ENCODE data around the gene CAMTA1.

Gene CAMTA1

DNA sequence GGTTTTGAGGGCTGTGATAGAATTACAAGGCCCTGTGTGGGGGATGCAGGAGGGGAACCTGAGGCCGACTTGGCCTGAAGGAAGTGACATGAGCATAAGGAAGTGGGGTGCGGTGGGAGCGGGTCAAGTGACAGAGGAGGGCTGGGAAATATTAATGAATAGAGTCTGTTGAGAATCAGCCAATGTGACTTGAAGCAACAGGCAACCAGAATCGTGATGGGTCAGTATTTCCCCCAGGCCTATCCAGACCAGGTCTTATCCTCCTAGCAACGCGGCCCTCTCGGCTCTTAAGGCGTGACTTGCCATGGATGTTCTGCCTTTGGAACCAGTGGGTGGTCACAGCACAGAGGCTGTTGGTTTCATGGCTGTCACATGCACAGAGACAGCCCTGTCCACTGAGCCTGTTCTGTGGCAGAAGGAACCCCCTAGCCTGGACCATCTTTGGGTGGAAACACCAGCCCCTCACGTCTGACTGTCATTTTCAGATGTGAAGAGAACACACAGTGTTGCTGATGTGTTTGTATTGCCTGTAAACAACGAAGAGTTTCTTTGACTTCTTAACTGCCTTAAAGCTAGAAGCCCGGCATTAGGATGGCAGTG is 468.8 kb downstream of the CAMTA1 start:
- no peak for DNase-seq (ENCODE audit: low read depth in 2 of 2)

DNA sequence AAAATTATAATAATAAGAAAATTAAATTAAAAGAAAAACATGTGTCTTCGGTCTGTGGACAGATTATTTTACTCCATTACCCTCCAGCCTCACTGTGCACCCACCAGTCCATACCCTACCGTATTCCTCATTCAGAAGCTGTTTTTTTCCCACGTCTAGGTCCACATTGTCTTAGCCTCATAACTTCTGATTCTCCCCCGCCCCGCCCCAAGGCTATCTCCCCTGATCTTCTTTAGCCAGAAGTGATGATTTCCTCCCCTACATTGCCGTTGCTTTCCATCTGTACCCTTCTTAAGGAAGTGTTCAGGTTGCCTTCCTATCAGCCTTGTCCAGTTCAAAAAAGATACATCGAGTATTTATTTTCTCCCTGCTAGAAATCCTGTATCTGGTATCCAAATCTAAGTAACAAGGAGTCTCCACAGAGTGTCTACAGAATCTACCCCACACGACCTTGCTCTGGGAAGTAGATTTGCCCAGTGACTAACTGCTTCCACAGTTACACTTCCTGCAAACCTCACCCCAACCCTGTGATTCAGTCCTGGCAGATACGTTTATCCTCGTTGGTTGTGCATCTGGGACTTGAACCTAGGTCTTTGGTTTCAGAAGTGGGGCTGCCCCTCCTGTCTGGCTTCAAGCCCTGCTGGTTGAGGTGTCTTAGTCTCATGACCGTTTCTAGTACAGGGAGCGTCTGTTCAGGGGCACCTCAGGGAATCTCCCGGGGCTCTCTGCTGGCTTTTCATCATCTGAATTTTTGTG is 470.2 kb downstream of the CAMTA1 start:
- no peak for DNase-seq (ENCODE audit: low read depth in 2 of 2)

DNA sequence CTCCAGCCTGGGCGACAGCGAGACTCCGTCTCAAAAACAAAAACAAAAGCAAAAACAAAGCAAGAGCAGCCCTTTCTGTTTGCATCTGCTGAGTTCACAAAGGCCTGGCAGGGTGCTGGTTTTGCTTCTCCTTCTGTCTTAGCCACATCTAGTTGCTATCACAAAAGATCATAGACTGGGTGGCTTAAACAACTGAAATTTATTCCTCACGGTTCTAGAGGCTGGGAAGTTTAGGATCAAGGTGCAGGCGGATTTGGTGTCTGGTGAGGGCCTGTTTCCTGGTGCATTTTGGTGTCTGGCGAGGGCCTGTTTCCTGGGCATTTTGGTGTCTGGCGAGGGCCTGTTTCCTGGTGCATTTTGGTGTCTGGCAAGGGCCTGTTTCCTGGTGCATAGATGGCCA is 471.3 kb downstream of the CAMTA1 start:
- no peak for DNase-seq (ENCODE audit: low read depth in 2 of 2)

DNA sequence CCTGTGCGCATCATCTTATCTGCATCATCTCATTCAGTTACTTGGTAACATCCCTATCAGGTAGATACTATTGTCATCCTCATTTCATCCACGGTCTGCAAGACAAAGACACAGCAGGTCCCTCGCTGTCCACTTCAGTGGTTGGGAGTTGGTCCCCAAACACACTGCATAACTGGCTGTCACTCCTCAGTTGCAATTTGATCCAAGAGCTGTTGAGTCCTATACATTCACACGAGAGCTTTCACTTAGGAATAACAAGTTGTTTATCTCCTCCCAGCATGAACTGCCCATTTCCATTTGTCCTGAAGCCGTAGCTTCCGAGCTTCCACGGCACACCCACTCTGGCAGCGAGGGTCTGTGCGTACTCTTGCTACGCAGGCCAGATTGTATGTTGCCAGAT is 472.0 kb downstream of the CAMTA1 start:
- DNase-seq (ENCODE audit: low read depth in 2 of 2) = no peak

DNA sequence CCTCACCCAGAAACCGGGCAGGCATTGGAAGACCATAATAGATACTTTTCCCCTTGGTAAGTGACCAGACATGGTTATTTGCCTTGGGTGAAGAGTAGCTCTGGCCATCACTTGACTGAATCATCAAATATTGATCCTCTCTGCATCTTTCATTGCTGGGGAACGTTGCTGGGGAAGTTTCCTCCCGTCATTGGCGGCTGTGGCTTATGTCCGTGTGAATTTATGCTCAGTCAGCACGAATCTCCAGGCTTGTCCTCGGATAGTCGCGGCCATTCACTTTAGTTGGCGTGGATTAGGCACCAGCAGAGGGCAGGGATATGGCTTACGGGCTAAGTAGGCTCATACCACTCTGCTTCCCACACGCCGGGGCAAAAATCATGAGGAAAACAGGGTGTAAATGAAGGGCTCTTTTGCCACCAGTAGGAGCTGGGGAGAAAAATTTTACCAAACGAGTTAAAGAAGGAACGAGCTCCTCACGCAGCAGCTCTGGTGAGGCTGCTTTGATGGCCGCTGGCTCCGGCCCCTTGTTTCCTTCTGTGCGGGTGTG is 473.4 kb downstream of the CAMTA1 start:
- no peak for DNase-seq (ENCODE audit: low read depth in 2 of 2)

DNA sequence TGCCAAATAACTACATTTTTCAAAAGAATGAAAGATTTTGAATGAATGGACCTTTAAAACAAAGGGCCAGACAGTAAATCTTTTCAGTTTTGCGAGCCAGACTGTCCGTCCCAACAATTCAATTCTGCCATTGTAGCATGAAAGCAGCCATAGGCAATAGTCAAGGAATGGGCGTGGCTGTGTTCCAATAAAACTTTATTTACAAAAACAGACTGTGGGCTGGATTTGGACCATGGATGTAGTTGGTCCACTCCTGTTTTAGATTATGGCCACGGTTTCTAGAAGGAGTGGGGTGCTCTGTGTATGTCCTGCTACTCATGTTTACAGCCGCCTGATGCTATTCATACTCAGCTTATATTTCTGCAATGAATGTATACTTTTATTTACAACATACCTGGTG is 474.7 kb downstream of the CAMTA1 start:
- no peak for DNase-seq (ENCODE audit: low read depth in 2 of 2)

DNA sequence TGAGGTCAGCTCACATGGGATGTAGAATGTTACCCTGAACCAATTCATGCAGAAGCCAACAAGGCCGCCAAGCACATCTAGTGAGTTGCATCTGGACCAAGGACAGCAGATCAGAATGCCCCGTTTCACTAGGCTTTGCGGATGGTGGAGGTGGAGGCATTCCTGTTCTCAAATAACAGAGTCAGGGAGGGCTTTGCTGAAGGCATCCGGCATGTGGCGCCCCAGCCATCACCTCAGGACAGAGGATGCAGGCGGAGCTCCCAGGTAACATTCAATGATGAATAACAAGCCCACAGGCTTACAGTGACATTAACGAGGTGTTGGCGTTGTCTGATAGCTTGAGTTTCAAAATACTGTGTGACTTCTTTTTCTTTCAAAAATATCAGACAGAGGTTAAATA is 476.2 kb downstream of the CAMTA1 start:
- DNase-seq (ENCODE audit: low read depth in 2 of 2) = no peak

DNA sequence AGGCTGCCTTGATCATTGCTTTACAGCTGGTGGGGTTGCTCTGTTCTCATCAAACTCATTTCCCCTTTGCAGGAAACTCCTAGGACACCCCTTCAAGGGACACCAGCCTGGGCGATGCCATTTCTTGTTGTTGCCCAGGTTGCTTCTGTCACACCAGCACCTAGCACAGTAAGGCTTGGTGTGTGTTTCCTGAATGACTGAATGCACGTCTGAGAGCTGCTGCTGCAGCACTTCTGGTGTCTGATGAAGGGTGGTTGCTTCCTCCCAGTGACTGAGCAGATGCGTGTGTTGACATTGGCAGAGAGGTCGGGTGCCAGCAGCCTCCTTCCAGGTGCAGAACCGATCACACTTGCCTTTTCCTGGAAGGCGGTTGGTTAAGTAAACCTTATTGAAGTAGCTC is 477.4 kb downstream of the CAMTA1 start:
- DNase-seq (ENCODE audit: low read depth in 2 of 2) = no peak

DNA sequence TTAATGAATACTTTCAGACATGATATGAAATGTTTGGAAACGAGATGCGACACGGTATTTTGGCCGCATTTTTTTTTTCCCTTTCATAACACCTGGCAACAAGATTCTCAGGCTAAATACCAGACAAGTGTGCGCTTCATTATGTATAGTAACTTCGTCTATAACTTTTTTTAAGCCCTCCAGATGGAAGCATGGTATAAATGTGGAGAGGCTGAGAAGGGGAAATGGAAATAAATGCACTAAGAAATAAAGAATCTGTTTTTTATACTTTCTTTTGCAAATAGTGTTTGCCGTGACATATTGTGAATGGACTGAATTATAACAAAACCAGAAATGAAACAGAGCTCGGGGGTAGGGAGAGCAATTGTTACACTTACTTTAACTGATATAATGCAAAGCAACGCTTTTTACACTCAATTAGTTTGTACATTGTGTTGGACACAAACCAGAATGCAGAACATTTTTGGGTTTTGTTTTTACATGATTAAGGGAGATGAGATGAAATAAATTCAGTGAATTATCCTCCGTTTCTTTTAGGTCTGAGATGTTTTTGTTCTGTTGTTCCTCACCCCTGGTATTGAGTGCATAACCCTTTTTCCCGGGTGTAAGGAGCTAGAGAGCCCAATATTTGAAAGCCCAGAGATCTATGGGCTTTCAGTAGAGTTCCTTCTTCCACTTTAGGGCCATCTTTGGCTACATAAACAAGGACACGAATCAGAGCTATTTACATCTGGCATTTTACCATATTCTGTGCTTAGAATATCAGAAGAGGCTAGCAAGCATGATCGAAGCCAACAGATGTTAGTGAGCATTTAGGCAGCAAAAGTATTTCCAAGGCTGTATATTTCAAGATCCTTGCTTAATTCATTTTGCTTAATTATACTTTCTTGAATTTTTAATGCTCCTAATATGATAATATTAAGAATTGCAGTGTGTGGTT is 478.0 kb downstream of the CAMTA1 start:
- DNase-seq (ENCODE audit: low read depth in 2 of 2) = no peak

DNA sequence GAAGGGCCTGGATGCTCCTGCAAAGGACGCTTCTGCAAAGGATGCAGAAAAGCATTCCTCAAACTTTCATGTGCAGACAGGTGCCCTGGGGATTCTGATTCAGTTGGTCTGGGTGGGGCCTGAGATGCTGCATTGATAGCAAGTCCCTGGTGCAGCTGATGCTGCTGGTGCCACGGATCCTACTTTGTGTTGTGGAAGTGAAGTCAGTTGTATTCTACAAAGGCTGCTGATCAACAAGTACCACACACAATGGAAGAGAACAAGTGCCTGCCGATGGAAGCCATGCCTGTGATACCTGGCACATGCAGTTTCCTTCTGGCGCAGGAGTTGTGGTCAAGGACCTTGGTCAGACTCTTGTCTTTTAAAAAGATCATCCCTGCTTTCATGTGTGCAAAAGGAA is 478.8 kb downstream of the CAMTA1 start:
- DNase-seq (ENCODE audit: low read depth in 2 of 2) = no peak

DNA sequence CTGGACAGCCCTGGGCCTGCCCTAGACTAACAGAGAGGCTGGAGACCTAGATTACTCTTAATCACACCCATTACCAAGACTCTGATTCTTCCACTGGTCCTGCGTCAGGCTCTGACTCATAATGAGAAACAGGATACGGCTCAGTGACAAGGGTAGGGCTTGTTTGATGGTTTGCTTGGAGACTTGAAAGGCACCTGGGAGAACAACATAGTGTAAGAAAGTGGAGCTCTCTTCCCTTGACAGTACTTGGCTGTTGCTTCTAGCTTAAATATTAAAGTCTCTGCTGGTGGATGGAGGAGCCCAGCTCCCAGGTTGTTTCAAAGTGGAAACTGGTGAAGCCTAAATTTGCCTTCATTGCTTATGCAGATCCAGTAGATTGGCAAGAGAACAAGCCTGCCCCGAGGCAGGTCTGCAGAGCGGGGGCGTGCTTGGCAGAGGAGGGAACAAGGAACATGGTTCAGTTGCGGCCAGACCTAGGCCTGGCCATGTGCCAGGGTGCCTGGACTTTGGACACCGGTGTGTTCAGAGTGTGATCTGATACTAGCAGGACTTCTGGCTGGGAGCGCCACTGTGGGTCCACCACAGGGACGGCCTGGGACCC is 480.6 kb downstream of the CAMTA1 start:
- DNase-seq (ENCODE audit: low read depth in 2 of 2) = peak; percentile 23

DNA sequence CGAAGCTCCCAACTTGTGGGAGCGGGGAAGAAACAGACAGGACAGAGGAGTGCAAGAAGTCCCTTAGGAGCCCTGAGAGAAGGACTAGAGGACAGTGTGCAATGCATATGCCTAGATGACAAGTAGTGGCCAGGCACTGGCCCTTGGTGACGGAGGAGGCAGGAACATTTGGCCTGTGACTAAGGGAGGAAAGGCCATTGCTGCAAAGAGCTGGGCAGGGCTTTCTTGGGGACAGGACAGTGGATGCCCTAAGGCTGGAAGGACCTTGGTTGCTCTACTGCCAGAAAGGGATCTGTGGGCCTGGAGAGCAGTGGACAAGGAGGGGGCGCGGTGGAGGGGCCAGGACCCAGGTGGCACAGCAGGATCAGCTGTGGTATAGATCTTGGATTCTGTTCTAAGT is 481.3 kb downstream of the CAMTA1 start:
- no peak for DNase-seq (ENCODE audit: low read depth in 2 of 2)

DNA sequence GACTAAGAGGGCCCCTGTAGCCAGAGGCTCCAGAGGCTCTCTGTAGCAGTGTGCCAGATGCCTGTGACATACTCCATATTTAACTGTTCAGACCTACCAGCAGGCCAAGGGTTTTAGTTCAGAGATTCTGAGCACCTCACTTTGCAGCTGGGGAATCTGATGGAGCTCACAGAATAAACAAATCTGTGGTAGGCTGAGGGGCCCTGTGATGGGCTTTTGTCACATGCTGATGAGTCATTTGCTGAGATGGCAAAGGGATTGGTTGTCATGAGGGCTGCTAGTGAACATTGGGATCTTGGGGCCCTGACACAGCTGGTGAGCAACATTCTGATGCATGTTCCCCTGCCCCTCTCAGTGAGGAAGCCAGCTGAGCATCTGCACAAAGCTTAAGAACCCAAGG is 482.2 kb downstream of the CAMTA1 start:
- no peak for DNase-seq (ENCODE audit: low read depth in 2 of 2)

DNA sequence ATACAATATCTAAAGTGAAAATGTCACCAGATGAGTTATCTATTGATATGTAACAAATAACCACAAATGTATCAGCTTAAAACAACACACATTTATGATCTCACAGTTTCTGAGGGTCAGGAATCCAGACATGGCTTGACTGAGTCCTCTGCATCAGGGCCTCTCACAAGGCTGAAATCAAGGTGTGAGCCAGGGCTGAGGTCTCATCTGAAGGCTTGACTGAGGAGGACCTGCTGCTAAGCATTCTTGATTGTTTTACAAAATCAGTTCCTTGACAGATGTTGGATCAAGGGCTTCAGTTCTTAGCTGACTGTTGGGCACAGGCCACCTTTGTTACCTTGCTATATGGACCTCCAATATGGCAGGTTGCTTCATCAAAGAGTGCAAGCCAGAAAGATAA is 483.7 kb downstream of the CAMTA1 start:
- no peak for DNase-seq (ENCODE audit: low read depth in 2 of 2)

DNA sequence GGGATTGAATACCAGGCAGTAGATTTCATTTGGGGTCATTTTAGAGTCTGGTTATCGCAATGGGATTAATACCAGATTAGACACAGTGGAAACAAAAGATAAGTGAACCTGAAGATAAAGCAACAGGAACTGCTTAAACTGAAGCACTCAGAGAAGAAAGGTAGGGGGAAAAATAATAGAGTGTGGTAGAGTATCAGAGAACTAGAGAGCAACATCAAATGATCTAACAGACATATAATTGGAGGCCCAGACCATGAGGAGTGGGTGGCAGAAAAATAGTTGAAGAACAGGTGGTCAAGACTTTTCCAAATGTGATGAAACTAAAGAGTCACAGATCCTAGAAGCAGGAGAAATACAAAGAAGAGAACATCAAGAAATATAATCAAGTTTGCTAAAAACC is 484.3 kb downstream of the CAMTA1 start:
- no peak for DNase-seq (ENCODE audit: low read depth in 2 of 2)

DNA sequence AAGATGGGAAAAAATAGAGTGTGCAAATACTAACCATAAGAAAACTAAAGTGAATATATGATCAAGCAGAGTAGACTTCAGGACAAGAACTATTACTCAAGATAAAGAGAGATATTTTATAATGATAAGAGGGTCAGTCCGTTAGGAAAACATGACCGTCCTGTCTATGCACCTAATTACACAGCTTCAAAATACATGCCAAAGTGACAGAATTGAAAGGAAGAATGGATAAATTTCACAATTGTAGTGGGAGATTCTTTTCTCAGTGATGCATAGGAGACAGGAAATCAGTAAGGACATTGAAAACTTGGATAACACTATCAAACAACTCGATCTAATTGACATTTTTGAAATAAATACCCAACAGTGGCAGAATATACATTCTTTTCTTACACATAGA is 489.0 kb downstream of the CAMTA1 start:
- no peak for DNase-seq (ENCODE audit: low read depth in 2 of 2)

DNA sequence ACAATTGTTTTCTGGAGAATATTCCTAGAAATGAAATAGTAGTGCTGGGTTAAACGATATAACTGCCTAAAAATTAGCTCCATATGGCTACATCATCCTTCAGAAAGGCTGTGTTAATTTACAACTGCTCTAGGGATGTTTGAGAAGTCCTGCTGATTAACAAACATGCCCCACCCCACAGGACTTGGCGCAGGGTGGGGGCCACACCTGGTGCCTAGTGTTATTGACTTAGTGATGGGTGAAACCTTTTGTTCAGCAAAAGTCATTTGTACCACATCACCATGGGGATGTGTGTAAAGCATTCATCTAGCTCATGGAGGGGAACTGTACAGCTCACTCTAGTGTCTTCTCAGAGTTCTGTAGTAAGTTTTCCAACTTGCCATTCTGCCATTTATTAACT is 492.8 kb downstream of the CAMTA1 start:
- no peak for DNase-seq (ENCODE audit: low read depth in 2 of 2)

DNA sequence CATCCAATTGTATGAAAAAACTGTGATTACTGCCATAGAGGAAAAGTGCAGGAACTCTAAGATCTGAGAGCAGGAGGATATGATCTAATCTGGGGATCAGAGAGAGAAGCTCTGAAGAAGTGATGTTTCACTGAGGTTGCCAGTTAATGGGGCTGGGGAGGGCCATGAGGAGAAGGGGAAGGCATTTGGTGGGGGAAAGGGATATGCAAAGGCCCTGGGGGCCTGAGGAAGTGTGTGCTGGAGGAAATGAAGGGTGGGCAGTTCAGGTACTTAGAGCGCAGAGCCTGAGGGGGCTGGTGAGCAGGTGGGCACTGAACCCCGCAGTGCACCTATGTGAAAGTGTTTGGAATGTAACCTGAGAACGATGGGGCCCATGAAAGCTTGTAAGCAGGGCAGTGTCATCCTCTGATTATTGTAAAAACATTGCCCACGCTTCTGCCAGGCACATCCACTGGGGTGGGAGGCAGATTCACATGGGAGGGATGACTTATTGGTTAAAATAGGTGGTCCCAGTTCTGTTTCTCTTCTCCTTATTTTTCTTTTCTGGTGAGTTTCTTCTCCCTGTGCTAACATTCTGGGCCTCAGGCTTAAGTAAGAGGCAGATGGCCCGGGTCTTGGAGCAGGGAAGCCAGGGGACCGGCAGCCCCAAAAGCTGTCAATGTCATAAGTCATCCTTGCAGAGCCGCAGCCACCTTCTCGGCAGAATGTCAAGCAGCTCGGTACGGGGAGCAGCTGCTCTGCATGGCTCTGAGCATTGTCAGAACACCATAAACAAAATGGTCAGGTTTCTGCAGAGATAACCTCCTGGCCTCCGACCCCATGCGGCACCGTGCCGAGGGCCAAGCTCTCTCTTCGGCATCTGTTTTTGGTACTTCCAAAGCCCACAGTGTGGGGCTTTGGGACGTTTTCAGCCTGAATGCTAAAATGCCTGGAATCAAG is 493.8 kb downstream of the CAMTA1 start:
- no peak for DNase-seq (ENCODE audit: low read depth in 2 of 2)

DNA sequence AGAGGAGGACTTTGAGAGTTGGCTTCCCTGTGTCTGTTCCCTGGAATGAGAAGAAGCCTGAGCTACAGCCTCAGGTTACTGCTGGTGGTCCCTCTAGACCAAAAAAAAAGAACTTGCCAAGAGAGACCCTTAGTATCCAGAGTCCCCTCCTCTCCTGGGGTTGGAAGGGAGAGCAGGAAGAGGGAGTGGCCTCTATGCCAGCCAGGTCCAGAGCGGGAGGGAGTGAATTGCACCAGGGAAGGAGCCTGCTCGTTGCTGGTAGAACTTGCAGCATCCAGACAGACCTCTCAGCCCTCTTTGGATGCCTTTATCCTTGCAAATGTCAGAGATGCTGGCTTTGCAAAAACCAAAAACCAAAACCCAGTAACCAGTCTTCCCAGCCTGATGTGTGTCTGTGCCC is 494.5 kb downstream of the CAMTA1 start:
- DNase-seq (ENCODE audit: low read depth in 2 of 2) = no peak

DNA sequence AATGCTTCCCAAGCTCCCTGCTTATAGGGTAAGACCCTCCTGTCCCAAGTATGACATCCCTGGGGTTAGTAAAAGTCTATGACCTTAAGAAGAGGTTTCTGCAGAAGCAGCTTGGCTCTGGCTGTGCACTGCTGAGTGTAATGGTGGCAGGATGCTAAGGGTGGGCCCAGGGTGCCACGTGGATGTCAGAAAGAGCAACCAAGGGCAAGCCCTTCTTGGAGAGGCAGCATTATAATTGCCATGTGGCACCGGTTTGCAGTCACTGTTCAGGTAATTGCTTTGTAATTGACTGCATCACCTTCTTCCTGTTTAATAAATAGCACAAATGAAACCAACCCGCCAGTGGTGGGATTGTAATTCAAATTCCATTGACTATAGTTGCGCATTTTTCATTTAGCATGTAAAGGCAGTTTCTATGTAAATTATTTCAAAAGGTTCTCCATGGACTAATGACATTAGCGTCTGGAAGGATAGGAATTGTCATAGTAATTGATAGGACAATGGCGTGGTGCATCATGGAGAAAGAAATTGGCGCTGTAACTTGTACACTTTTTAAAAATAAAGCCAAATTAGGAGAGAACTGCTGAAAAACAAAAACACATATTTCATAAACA is 495.2 kb downstream of the CAMTA1 start:
- no peak for DNase-seq (ENCODE audit: low read depth in 2 of 2)
